Activated CD4-positive, alpha-beta T cell treated with anti-CD3 and anti-CD28 coated beads, Interleukin-2, amount 50 U/mL, for 48 hours (primary cell): Measurements from ENCODE around the gene ATP13A2.
"Not testable (repeated sequence)": the region's sequence is repeated elsewhere in the genome, so short reads cannot be mapped to it uniquely, and the experiment has no call there.

Source experiments
- DNase-seq, 2 experiments: peaks; one replicate each; pipeline ENCODE4 v3.0.0-alpha.2; 2020

The ATP13A2 gene

GRCh38 chr1:16975838-16976237, 35.9 kb downstream of the ATP13A2 start:
- no peak for DNase-seq

- DNase-seq: no peak
Measured at GRCh38 chr1:16975211-16975610, 36.5 kb downstream of the ATP13A2 start.

DNA sequence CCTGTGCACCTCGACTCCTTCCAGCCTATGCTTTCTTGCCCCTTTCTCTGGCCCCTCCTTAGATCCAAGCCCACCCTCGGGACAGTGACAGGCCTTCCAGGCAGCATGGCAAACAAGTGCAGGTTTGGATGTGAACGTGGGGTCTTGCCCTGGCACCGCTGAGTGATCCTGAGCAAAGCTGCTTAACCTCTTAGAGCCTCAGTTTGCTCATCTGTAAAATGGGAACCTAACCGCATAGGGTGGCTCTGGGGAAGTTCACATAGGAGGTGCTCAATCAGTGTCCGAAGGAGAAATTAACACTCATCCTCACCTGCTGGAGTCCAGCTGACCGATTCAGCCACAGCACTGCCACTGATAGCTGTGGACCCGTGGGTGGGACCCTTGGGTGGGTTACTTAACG, 38.5 kb downstream of the ATP13A2 start:
- DNase-seq: no peak

DNA sequence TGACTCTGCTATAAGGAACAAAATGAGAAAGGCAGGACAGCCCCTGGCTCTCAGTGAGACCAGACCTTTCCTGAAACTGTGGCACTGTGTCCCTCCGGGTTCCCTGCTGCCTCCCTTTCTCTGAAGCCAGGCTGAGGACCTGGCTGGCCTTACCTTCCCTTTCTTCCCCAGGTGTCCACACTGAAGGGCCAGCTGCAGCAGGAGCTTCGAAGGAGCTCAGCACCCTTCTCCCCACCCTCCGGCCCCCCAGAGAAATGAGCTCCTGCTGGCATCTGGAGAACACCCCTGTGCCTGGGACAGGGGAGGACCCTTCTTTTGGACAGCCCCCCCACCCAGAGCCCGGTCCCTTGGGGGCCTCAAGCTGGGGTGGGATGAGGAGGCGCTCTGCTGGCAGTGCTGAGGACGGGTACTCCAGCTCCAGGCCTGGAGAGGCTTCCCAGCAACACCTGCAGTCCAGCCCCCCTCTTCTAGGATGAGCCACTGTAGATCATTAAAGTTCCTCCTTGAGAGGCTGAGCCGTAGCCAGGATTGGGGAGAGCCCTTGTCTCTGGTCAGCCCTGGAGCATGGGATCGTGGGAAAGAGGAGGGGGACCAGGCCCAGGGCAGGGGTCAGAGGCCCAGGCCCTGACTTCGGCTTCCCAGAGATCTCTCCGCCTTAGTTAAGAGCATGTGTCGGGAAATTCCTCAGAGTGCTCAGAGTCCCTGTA, 39.4 kb downstream of the ATP13A2 start:
- no peak for DNase-seq

- no peak for DNase-seq
Measured at GRCh38 chr1:16971341-16972188, 40.2 kb downstream of the ATP13A2 start.

GRCh38 chr1:16970132-16970910, 41.4 kb downstream of the ATP13A2 start:
- DNase-seq: no peak

GRCh38 chr1:16969651-16970050, 42.1 kb downstream of the ATP13A2 start:
- DNase-seq: no peak

GRCh38 chr1:16969057-16969611, 42.6 kb downstream of the ATP13A2 start:
- DNase-seq: no peak

GRCh38 chr1:16968372-16968771, 43.4 kb downstream of the ATP13A2 start:
- no peak for DNase-seq

GRCh38 chr1:16967962-16968361, 43.8 kb downstream of the ATP13A2 start:
- no peak for DNase-seq

- no peak for DNase-seq
Measured at GRCh38 chr1:16967095-16967575, 44.6 kb downstream of the ATP13A2 start.

GRCh38 chr1:16966282-16966681, 45.4 kb downstream of the ATP13A2 start:
- no peak for DNase-seq

DNA sequence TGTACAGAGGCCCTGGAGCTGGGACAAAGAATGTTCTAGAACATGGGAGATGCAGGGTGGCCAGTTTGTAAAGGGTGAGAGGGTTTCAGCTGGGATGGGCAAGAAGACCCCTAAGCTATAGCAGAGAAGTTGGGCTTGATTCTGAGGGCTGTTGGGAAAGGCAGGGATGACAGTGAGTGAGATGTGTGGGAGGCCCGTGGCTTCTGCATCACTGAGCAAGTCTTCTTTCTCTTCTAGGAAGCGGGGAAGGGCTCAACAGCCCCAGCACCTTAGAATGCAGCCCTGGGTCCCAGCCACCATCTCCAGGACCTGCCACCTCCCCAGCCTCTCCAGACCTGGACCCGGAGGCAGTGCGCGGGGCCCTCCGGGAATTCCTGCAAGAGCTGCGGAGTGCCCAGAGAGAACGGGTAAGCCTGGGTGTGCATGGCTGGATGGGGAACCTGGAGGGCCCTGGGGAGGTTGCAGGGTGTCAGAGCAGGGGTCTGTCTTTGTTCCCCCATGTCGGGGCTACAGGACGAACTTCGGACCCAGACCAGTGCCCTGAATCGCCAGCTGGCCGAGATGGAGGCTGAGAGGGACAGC, 46.2 kb downstream of the ATP13A2 start:
- no peak for DNase-seq

DNA sequence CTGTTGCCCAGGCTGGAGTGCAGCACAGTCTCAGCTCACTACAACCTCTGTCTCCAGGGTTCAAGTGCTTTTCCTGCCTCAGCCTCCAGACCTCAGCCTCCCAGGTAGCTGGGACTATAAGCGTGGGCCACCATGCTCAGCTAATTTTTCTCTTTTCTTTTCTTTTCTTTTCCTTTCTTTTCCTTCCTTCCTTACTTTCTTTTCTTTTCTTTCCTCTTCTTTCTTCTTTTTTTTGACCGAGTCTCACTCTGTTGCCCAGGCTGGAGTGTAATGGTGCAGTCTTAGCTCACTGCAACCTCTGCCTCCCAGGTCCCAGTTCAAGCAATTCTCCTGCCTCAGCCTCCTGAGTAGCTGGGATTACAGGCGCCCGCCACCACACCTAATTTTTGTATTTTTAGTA, 47.6 kb downstream of the ATP13A2 start:
- not testable (repeated sequence) for DNase-seq

DNA sequence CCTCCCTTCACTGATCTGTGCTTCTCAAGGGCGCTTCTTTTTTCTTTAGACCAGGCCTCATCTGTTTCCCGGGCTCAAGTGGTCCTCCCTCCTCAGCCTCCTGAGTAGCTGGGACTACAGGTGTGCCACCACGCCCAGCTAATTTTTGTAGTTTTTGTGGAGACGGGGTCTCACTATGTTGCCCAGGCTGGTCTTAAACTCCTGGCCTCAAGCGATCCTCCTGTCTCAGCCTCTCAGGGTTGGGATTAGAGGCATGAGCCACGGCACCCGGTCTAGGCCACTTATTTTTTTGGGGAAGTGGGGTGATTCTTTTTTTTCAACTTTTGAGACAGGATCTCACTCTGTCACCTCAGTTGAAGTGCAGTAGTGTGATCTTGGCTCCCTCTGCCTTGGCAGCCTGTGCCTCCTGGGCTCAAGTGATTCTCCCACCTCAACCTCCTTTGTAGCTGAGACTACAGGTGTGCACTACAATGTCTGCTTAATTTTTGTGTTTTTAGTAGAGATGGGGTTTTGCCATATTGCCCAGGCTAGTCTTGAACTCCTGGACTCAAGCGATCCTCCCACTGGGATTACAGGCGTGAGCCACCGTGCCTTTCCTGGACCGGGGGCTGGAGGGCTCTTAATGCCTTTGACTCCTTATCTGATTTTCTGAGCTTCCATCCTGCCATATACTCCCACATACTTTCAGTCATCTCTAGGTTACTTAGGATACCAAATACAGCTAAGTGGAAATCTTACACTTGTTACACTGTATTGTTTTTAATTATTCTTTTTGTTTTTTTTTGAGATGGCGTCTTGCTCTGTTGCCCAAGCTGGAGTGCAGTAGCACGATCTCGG, 50.2 kb downstream of the ATP13A2 start:
- DNase-seq: no peak

DNA sequence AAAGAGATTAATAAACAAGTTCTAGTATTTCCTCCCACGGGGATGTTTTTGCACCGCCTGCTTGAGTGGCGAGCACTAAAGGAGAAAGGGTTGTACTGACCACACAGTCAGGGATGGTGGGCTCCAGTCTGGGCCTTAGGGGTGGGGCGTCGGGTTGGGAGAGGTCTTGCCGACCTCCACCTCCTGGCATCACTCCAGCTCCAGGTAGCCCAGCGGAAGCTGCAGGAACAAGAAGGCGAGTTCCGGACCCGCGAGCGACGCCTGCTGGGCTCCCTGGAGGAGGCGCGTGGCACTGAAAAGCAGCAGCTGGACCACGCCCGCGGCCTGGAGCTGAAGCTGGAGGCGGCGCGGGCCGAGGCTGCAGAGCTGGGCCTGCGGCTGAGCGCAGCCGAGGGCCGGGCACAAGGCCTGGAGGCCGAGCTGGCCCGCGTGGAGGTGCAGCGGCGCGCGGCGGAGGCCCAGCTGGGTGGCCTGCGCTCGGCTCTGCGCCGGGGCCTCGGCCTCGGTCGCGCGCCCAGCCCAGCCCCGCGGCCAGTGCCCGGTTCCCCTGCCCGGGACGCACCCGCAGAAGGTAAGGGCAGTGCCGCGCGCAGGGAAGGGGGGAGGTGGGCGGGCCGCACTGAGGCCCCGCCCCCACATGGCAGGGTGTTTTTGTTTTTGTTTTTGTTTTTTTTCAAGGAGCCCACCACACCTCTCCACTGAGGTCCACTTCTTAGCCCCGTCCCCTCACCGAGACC, 51.0 kb downstream of the ATP13A2 start:
- peak; percentile 92 for DNase-seq

DNA sequence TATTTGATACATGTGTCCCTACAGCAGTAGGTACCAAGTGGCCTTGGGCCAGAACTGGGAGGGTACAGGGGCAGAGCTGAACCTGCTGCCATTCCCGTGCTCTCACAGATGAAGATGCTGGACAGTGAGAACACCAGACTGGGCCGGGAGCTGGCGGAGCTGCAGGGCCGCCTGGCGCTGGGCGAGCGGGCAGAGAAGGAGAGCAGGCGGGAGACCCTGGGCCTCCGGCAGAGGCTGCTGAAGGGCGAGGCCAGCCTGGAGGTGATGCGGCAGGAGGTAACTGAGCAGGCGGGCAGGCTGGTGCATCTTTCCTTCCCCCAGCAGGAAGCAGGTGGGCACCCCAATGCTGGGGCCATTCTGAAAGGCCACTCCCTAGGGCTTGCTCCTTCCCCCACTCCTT, 53.3 kb downstream of the ATP13A2 start:
- DNase-seq: no peak

GRCh38 chr1:16957731-16958130, 54.0 kb downstream of the ATP13A2 start:
- DNase-seq: no peak

DNA sequence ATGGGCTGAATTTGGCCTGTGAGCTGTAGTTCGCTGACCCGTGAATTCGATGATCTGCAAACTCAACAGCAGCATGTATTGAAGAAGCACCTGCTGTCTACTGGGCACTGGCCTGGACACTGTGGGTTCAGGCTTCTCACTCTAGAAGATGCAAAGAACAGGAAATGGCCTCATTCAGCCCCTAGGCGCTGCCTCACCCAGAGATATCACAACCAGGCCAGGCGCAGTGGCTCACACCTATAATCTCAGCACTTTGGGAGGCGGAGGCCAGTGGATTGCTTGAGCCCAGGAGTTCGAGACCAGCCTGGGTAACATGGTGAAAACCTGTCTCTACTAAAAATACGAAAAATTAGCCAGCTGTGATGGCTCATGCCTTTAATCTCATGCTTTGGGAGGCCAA, 55.0 kb downstream of the ATP13A2 start:
- DNase-seq: no peak

GRCh38 chr1:16955186-16955585, 56.5 kb downstream of the ATP13A2 start:
- DNase-seq: no peak

DNA sequence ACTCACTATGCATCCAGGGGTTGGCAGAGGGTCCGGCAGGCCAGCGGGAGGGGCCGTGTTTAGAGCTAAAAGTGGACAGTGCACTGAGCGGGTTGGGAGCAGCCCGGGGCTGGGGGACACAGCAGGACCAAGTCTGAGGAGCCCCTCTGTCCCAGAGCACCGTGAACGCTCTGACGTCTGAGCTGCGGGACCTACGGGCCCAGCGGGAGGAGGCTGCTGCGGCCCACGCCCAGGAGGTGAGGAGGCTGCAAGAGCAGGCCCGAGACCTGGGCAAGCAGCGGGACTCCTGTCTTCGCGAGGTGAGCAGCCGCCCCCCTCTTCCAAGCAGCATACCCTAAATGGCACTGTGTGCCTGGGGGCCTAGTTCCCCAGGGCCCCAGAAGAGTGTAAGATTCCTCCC, 57.1 kb downstream of the ATP13A2 start:
- DNase-seq: no peak
